Keratinocyte (primary cell): ENCODE results near the gene ULK4.

Source experiments
- CTCF ChIP-seq, 3 experiments: IDR thresholded peaks in 1 of 3; conservative IDR thresholded peaks in 1 of 3; optimal IDR thresholded peaks in 1 of 3; 2 replicates in 2 of 3; 3 replicates in 1 of 3; pipeline versions ENCODE3 to v1.5.1; 2011; ENCODE audit warnings: low read length in 3 of 3, mild to moderate bottlenecking in 3 of 3, moderate library complexity in 2 of 3, control low read depth in 1 of 3, inconsistent platforms in 1 of 3; ENCODE audit not compliant: insufficient read depth in 2 of 3; ENCODE audit errors: extremely low read depth in 1 of 3
- EZH2 ChIP-seq: IDR thresholded peaks from one replicate; pipeline ENCODE4 v1.6.1; 2012; ENCODE audit warnings: inconsistent platforms, mild to moderate bottlenecking, low read length, moderate library complexity

- TF ChIP-seq CTCF (optimal IDR thresholded peaks at IDR 0.05 in 1 of 3, IDR thresholded peaks at IDR 0.05 in 1 of 3, conservative IDR thresholded peaks at IDR 0.05 in 1 of 3; ENCODE audit: extremely low read depth in 1 of 3, insufficient read depth in 2 of 3, low read length in 3 of 3) (no peak), EZH2 (no peak)
These were observed 369.0 kb downstream of the ULK4 start for GRCh38 chr3:41592753-41593510.
